Activated CD4-positive, alpha-beta T cell treated with anti-CD3 and anti-CD28 coated beads, Interleukin-2, amount 10 ng/mL, durations not matched to agents 24 days and 14 days (primary cell): ENCODE results near the gene FSTL4. TPM values are rescaled to one million over a fixed set of nuclear protein-coding genes. Genes with fewer than 3 reads are reported as not detected.

Experiments
- DNase-seq: peaks from one replicate; pipeline ENCODE4 v3.0.0; 2022
- H3K27ac Mint-ChIP-seq: one replicate; pipeline ENCODE4 v1.8.0; 2022; ENCODE audit warnings: mild to moderate bottlenecking, mixed read lengths
- H3K27me3 Mint-ChIP-seq: one replicate; pipeline ENCODE4 v1.8.0; 2022; ENCODE audit warnings: mixed read lengths
- H3K36me3 Mint-ChIP-seq: one replicate; pipeline ENCODE4 v1.8.0; 2022; ENCODE audit warnings: low read depth, mild to moderate bottlenecking, mixed read lengths
- H3K4me1 Mint-ChIP-seq: one replicate; pipeline ENCODE4 v1.8.0; 2021; ENCODE audit warnings: mixed read lengths
- H3K4me3 Mint-ChIP-seq: one replicate; pipeline ENCODE4 v1.8.0; 2022; ENCODE audit warnings: mild to moderate bottlenecking, moderate library complexity, mixed read lengths
- H3K9me3 Mint-ChIP-seq: one replicate; pipeline ENCODE4 v1.8.0; 2021; ENCODE audit warnings: mixed read lengths
- intact Hi-C: fragments of 100-400 bp; cut with micrococcal nuclease; formaldehyde crosslinking; loops from one replicate; pipeline ENCODE4 v1.15.1; 2023
- total RNA-seq: library from RNA; stranded (reverse); gene quantifications from 2 replicates; pipeline ENCODE4 v1.2.3, GENCODE V29; 2022

Gene FSTL4
- total RNA-seq, 1 donor from 2014 or later: 0.42 TPM

DNA sequence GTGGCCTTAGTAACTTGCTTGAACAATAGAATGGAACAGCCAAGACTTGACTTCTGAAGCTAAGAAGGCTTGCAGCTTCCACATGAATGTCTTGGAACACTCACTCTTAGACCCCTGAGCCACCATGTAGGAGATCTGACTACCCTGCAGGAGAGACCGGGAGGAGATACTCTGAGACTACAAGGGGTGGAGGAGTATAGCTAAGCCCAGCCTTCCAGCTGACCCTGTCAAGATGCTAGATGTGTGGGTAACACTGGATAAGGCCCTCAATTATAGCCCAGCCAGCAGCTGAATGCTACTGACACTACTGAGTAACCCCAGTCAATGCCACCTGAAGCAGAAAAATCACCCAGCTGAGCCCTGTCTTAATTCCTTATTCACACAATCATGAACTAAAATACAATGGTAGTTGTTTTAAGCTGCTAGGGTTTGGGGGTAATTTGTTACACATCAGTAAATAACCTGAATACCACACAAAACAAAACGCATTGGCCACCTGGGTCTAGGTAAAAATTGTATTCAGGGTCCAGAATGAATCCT lies 180.9 kb downstream of the FSTL4 start:
- DNase-seq: no peak
- peaks cover 41% of the 10 kb centered on the region for H3K27me3 Mint-ChIP-seq
- H3K4me3 Mint-ChIP-seq: no peak overlapping the region
- H3K4me1 Mint-ChIP-seq: no peaks in the 10 kb centered on the region
- intact Hi-C loops: no loop called here
- H3K36me3 Mint-ChIP-seq: no peaks in the 10 kb centered on the region
- H3K27ac Mint-ChIP-seq: no peak overlapping the region
- no peaks in the 10 kb centered on the region for H3K9me3 Mint-ChIP-seq

DNA sequence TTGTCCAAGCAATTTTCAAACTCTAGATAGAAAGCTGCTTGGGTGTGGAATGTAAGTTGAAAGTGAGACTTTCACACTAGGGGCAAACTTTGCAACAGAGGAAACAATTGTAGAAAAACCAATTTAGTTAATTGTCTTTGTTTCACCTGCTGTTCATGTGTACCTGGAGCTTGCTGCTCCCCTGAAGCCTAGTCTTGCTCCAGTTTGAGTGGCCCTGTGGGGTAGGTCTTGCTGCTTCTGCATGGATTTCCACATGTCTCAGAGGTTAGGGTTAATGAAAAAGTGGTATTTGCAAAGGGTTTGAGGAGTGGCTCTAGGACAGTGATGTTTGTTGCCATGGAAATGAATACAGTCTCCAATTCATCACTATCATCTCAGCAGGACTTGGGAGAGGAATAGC lies 182.2 kb downstream of the FSTL4 start:
- H3K36me3 Mint-ChIP-seq: no peaks in the 10 kb centered on the region
- no peak for DNase-seq
- no peak overlapping the region for H3K4me3 Mint-ChIP-seq
- H3K4me1 Mint-ChIP-seq: no peaks in the 10 kb centered on the region
- intact Hi-C loops: no loop called here
- peaks cover 31% of the 10 kb centered on the region for H3K27me3 Mint-ChIP-seq
- H3K9me3 Mint-ChIP-seq: no peaks in the 10 kb centered on the region
- no peak overlapping the region for H3K27ac Mint-ChIP-seq

DNA sequence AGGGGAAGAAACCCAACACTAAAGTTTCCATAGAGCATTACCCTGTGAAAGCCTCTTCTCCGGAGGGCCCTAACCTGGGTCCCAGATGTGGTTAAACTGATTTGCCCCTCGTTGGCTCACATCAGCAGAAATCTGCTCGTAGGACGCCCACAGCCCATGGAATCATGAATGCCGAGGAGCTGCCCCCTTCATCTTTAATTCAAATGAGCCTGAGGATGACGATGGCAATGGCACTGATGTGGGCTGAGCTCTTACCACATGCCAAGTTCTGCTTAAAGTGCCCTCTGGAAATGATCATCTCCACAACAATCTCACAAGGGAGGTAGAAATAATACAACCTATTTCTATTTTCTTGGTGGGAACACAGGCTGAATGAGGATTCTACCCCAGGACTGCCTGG lies 183.3 kb downstream of the FSTL4 start:
- H3K9me3 Mint-ChIP-seq: no peaks in the 10 kb centered on the region
- intact Hi-C loops: loop anchor here (10.0 kb wide), 1 partner anchor 436 kb away; no protein-coding TSS in a partner anchor
- peaks cover 27% of the 10 kb centered on the region for H3K27me3 Mint-ChIP-seq
- no peak overlapping the region for H3K4me3 Mint-ChIP-seq
- DNase-seq: no peak
- no peak overlapping the region for H3K27ac Mint-ChIP-seq
- no peaks in the 10 kb centered on the region for H3K36me3 Mint-ChIP-seq
- no peaks in the 10 kb centered on the region for H3K4me1 Mint-ChIP-seq

DNA sequence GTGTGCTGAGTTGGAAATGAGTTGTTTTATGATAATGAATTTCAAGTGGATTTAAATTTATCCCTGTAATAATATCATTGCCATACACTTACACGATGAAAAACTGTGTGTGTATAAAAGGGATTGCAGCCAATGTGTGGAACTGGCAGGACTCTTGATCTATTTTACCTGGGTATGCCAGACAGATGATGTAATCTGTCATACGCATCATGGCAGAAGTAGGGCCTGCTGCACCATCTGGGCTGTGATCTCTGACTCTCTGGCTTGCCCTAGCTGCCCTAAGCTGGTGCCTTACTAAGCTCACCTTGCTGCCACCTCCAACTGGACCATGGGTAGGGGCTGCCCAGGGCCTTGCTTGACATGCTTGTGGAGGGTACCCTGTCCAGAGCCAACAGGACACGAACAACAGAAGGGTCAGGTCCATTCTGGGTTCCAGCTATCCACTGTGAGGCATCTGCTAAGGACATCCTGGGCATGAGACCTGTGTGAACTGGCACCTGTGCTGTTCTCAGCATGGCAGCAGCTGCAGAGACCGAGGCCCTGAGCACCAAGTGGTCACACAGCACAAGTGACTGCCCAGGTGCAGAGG lies 184.2 kb downstream of the FSTL4 start:
- intact Hi-C loops: loop anchor here (10.0 kb wide), 1 partner anchor 437 kb away; no protein-coding TSS in a partner anchor
- H3K9me3 Mint-ChIP-seq: no peaks in the 10 kb centered on the region

DNA sequence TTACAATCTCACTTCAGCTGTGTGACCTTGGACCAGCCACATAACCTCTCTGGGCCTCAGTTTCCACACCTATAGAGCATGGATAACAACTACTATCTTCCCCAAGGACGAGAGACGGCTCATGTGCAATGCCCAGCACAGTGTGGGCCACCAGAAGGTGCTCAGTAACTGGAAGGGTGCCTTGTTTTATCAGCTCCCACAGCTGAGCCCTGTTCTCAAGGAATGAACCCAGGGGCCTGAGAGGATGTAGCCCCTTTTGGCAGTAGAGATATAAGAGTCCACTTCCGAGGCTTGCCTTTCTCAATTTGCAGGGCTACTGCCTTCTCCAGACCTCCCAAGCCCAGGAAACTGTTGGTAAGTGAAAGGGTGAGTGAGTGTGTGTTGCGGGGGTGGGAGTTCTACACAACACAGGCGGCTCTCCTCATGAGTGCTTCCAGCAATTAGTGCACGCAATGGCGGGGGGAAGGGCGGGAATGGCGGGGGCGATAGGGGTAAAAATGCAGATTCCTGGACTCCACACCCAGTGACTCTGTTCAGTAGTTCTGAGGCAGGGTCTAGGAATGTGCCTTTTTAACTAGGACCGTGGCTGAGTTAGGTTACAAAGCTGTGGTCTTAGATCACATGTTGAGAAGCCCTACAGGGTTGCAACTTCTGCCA lies 185.1 kb downstream of the FSTL4 start:
- H3K27me3 Mint-ChIP-seq: peaks cover 19% of the 10 kb centered on the region
- no peaks in the 10 kb centered on the region for H3K36me3 Mint-ChIP-seq
- no peak overlapping the region for H3K4me3 Mint-ChIP-seq
- H3K9me3 Mint-ChIP-seq: no peaks in the 10 kb centered on the region
- intact Hi-C loops: loop anchor here (10.0 kb wide), 1 partner anchor 438 kb away; no protein-coding TSS in a partner anchor
- DNase-seq: no peak
- no peak overlapping the region for H3K27ac Mint-ChIP-seq
- H3K4me1 Mint-ChIP-seq: peaks cover 5% of the 10 kb centered on the region

More for the DNA sequence above, 184.2 kb downstream of the FSTL4 start:
- Mint-ChIP-seq H3K27me3 (peaks cover 21% of the 10 kb centered on the region), H3K4me3 (no peak overlapping the region), H3K36me3 (no peaks in the 10 kb centered on the region), H3K4me1 (peaks cover 5% of the 10 kb centered on the region), H3K27ac (no peak overlapping the region)
- DNase-seq: no peak

DNA sequence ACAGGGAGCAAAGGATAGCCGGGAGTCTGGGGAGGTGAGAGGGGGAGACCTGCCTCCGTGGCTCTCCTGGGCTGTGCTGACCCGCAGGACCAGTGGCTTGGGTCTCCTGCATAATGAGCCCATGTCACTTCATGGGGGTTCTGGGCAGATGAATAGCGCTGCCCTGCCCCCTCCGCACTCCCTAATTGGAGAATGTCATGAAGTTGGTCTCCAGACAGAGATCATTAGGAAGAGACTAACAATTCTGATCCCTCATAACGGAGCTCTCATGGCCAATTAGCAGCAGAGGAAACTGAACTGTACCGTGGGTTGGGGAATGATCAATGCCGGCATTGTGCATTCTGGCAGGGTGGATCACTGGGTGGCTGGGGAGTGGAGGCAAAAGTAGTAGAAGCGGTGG lies 186.1 kb downstream of the FSTL4 start:
- Mint-ChIP-seq H3K36me3 (no peaks in the 10 kb centered on the region), H3K27ac (no peak overlapping the region), H3K27me3 (peaks cover 26% of the 10 kb centered on the region), H3K9me3 (no peaks in the 10 kb centered on the region), H3K4me1 (peaks cover 5% of the 10 kb centered on the region), H3K4me3 (no peak overlapping the region)
- intact Hi-C loops: loop anchor here (10.0 kb wide), 1 partner anchor 439 kb away; no protein-coding TSS in a partner anchor
- no peak for DNase-seq

DNA sequence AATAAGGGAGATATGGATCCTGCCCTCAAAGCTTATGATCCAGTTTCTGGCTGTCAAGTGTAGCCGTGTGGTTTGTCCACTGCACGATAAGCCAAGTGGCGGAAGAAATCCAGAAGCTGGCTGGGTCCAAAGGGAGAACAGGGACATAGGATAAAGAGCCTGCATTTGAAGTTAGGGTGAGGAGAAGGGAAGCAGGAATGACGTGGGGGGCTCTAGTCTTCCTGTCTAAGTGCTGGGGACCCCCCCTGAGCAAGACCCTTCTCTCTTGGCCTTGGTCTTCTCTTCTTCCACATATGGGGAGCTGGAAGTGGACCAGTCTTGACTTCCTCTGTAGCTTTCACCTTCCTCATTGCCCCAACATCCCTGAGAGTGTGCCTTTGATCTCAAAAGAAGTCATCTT lies 186.6 kb downstream of the FSTL4 start:
- H3K4me3 Mint-ChIP-seq: no peak overlapping the region
- H3K4me1 Mint-ChIP-seq: peaks cover 5% of the 10 kb centered on the region
- intact Hi-C loops: loop anchor here (10.0 kb wide), 1 partner anchor 439 kb away; no protein-coding TSS in a partner anchor
- peaks cover 21% of the 10 kb centered on the region for H3K27me3 Mint-ChIP-seq
- no peak overlapping the region for H3K27ac Mint-ChIP-seq
- no peaks in the 10 kb centered on the region for H3K9me3 Mint-ChIP-seq
- H3K36me3 Mint-ChIP-seq: no peaks in the 10 kb centered on the region
- DNase-seq: no peak

DNA sequence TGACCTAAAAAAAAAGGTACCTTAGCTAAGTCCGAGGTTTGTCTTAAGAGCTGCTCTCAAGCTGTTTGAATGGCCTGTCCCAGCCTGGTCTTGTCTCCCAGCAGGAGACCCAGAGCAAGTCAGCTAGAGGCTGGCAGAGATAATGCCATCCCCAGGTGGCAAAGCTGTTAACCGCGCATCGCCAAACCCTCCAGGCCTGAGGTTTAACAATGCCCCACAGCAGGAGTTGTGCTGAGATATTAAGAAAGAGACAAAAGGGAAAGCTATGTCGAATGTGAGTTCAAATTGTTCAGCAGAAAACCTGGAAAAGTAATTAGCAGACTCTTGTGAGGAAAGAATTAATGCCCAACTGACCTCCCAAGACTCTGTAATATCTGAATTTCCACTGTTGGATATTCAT lies 187.1 kb downstream of the FSTL4 start:
- no peaks in the 10 kb centered on the region for H3K36me3 Mint-ChIP-seq
- no peak overlapping the region for H3K4me3 Mint-ChIP-seq
- H3K27me3 Mint-ChIP-seq: peaks cover 15% of the 10 kb centered on the region
- H3K27ac Mint-ChIP-seq: no peak overlapping the region
- no peak for DNase-seq
- H3K4me1 Mint-ChIP-seq: peaks cover 5% of the 10 kb centered on the region
- intact Hi-C loops: loop anchor here (10.0 kb wide), 1 partner anchor 440 kb away; no protein-coding TSS in a partner anchor
- no peaks in the 10 kb centered on the region for H3K9me3 Mint-ChIP-seq

DNA sequence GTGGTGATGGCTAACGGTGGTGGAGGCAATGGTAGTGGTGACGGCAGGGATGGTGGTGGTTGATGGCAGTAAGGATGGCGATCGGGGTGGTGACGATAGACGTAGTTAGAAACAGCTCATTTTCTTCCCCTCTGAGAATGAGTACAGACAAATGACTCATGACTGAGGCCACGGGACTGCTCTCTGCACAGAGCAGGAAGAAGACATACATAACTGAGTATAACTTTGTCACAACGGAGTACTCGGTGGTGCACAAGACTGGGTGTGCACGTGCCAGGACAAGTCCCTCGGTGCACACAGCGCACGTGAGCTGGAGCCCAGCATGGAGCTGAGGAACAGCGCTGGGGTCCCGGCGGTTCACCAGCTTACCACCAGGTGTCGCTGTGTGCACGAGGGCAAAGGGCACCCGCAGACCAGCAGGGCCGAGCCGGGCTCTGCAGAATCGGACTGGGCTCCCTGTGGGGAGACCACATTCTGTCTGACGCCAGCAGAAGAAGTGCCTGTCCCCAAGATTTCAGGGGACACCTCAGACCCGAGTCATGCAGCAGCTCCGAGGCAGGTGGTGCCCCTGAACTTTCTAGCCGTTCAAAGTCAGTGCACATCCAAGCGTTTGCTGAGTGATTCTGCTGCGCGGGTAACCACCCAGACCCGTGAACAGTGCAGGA lies 188.6 kb downstream of the FSTL4 start:
- H3K4me3 Mint-ChIP-seq: no peak overlapping the region
- H3K27ac Mint-ChIP-seq: no peak overlapping the region
- no peaks in the 10 kb centered on the region for H3K9me3 Mint-ChIP-seq

DNA sequence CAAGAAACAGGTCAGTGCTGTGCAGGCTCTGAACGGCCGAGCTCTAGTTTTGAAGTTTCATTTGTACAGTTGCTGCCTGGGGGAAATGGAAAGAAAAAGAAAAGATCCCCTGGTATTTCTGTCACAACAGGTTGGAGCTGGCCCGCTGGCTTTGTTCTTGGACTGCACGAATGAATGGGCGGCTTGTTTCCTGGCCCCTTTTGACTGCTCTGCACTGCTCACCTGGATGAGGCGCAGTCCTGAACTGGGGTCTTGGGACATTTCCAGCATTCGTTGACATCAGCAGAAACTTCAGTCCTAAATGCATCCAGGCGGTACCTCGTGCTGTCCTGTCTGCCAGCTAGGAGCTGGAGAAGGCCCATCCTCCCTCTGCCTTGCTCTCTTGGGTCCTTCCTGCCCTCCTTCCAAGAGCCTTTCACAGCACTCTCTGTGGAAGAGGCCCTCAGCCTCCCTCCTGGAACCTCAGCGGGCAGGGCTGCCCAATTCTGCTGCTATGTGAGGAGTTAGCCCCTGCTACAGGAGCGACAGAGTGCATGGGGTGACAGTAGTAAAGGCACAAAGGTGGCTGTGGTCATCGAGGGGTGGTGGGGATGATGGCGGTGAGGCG lies 189.2 kb downstream of the FSTL4 start:
- intact Hi-C loops: loop anchor here (10.0 kb wide), 1 partner anchor 442 kb away; no protein-coding TSS in a partner anchor
- H3K36me3 Mint-ChIP-seq: no peaks in the 10 kb centered on the region

More for the DNA sequence above, 188.6 kb downstream of the FSTL4 start:
- Mint-ChIP-seq H3K4me1 (peaks cover 5% of the 10 kb centered on the region), H3K27me3 (peaks cover 15% of the 10 kb centered on the region), H3K36me3 (no peaks in the 10 kb centered on the region)
- peak; percentile 91 for DNase-seq
- intact Hi-C loops: loop anchor here (1.0 to 10.0 kb wide), 2 partner anchors 441 to 521 kb away; no protein-coding TSS in a partner anchor

DNA sequence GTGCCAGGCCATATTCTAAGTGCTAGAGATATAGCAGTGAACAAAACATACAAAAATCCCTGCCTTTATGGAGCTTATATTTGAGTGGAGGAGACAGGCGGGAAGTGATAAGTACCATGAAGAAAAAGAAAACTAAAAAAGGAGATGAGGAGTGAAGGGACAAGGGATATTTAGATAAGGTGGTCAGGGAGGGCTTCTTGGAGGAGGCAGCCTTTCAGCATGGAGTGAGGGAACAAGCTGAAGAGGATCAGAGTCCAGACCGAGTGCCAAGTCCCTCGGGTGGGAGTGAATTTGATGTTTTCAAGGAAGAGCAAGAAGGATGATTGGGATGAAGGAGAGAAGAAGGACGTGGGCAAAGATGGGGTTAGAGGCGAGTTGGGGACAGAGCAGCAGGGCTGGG lies 190.5 kb downstream of the FSTL4 start:
- intact Hi-C loops: loop anchor here (10.0 kb wide), 1 partner anchor 443 kb away; no protein-coding TSS in a partner anchor
- peaks cover 5% of the 10 kb centered on the region for H3K4me1 Mint-ChIP-seq
- H3K4me3 Mint-ChIP-seq: no peak overlapping the region
- H3K9me3 Mint-ChIP-seq: no peaks in the 10 kb centered on the region
- DNase-seq: no peak
- peaks cover 21% of the 10 kb centered on the region for H3K27me3 Mint-ChIP-seq
- no peaks in the 10 kb centered on the region for H3K36me3 Mint-ChIP-seq
- no peak overlapping the region for H3K27ac Mint-ChIP-seq

More for the DNA sequence above, 189.2 kb downstream of the FSTL4 start:
- Mint-ChIP-seq H3K4me1 (peaks cover 5% of the 10 kb centered on the region), H3K27me3 (peaks cover 15% of the 10 kb centered on the region), H3K27ac (no peak overlapping the region), H3K9me3 (no peaks in the 10 kb centered on the region), H3K4me3 (no peak overlapping the region)
- DNase-seq: no peak

DNA sequence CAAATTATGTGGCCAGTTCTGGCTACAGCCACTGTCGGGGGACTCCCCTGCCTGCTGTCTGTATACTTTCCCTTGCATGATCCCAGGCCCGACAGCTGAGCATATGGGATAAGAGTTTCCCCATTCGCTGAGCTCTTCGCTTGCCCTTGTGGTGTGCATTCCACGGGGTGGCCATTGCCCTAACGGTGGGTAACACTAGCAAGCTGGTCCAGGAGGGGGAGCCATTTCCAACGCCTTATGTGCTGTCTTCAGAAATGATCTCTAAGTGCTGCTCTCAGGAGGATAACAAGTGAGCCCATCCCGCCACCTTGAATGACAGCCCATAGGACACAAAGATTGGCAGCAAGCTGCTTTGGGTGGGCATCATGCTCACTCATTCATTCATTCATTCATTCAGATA lies 190.9 kb downstream of the FSTL4 start:
- intact Hi-C loops: loop anchor here (10.0 kb wide), 1 partner anchor 443 kb away; no protein-coding TSS in a partner anchor
- Mint-ChIP-seq H3K4me1 (peaks cover 5% of the 10 kb centered on the region), H3K9me3 (no peaks in the 10 kb centered on the region), H3K4me3 (no peak overlapping the region), H3K27me3 (peaks cover 25% of the 10 kb centered on the region), H3K27ac (no peak overlapping the region), H3K36me3 (no peaks in the 10 kb centered on the region)
- no peak for DNase-seq
